Type B pancreatic cell (in vitro differentiated cells): ENCODE data around the gene ZNF429. TPM values are rescaled to one million over a fixed set of nuclear protein-coding genes. Genes with fewer than 3 reads are reported as not detected.

Experiments
- DNase-seq: peaks from one replicate; pipeline ENCODE4 v3.0.0; 2021; ENCODE audit warnings: mixed read lengths; ENCODE audit not compliant: unreplicated experiment; ENCODE audit errors: extremely low spot score
- H3K27ac Mint-ChIP-seq: 2 replicates; pipeline ENCODE4 v1.8.0; 2021; ENCODE audit warnings: mild to moderate bottlenecking, mixed read lengths
- H3K27me3 Mint-ChIP-seq: 2 replicates; pipeline ENCODE4 v1.8.0; 2021; ENCODE audit warnings: mixed read lengths
- H3K36me3 Mint-ChIP-seq: 2 replicates; pipeline ENCODE4 v1.8.0; 2021; ENCODE audit warnings: mixed read lengths
- H3K4me1 Mint-ChIP-seq: one replicate; pipeline ENCODE4 v1.8.0; 2021; ENCODE audit warnings: mixed read lengths; ENCODE audit not compliant: unreplicated experiment
- H3K4me3 Mint-ChIP-seq: 2 replicates; pipeline ENCODE4 v1.8.0; 2021; ENCODE audit warnings: mild to moderate bottlenecking, mixed read lengths
- H3K9me3 Mint-ChIP-seq: 2 replicates; pipeline ENCODE4 v1.8.0; 2021; ENCODE audit warnings: mixed read lengths
- CTCF ChIP-seq: fragments of 200-600 bp; sonication (generic); conservative IDR thresholded peaks from 2 replicates; pipeline ENCODE4 v1.5.0; 2021; ENCODE audit warnings: antibody characterized with exemption, mild to moderate bottlenecking
- total RNA-seq: library from RNA; stranded (reverse); gene quantifications from 2 replicates; pipeline ENCODE4 v1.2.1, GENCODE V29; 2021; ENCODE audit warnings: low replicate concordance

Gene ZNF429
- total RNA-seq, 1 donor from 2014 or later, result 20.6 TPM

- Mint-ChIP-seq H3K9me3 (peaks cover 33% of the 10 kb centered on the region), H3K4me3 (no peak overlapping the region), H3K4me1 (no peaks in the 10 kb centered on the region), H3K36me3 (no peaks in the 10 kb centered on the region), H3K27ac (no peak overlapping the region), H3K27me3 (no peaks in the 10 kb centered on the region)
- TF ChIP-seq CTCF, result no peak
- no peak for DNase-seq
Measured at GRCh38 chr19:21576481-21576880, 71.1 kb downstream of the ZNF429 start.

GRCh38 chr19:21580101-21580500, 74.7 kb downstream of the ZNF429 start:
- Mint-ChIP-seq H3K27me3 (no peaks in the 10 kb centered on the region), H3K4me3 (no peak overlapping the region), H3K9me3 (peaks cover 17% of the 10 kb centered on the region), H3K36me3 (no peaks in the 10 kb centered on the region), H3K27ac (no peak overlapping the region), H3K4me1 (no peaks in the 10 kb centered on the region)
- TF ChIP-seq CTCF, result no peak
- no peak for DNase-seq

- no peaks in the 10 kb centered on the region for H3K36me3 Mint-ChIP-seq
- H3K4me1 Mint-ChIP-seq, result no peaks in the 10 kb centered on the region
- no peaks in the 10 kb centered on the region for H3K27me3 Mint-ChIP-seq
- peaks cover 17% of the 10 kb centered on the region for H3K9me3 Mint-ChIP-seq
- DNase-seq, result no peak
- H3K4me3 Mint-ChIP-seq, result no peak overlapping the region
- no peak overlapping the region for H3K27ac Mint-ChIP-seq
- no peak for TF ChIP-seq CTCF
Measured at GRCh38 chr19:21580818-21581217, 75.4 kb downstream of the ZNF429 start.

GRCh38 chr19:21581646-21582240, 76.3 kb downstream of the ZNF429 start:
- Mint-ChIP-seq H3K36me3 (no peaks in the 10 kb centered on the region), H3K27ac (no peak overlapping the region), H3K9me3 (peaks cover 11% of the 10 kb centered on the region), H3K4me3 (no peak overlapping the region), H3K4me1 (no peaks in the 10 kb centered on the region), H3K27me3 (no peaks in the 10 kb centered on the region)
- no peak for DNase-seq
- no peak for TF ChIP-seq CTCF

- Mint-ChIP-seq H3K27me3 (peaks cover 3% of the 10 kb centered on the region), H3K27ac (peak overlapping the region; percentile 27), H3K36me3 (no peaks in the 10 kb centered on the region), H3K4me3 (peak overlapping the region; percentile 59), H3K4me1 (no peaks in the 10 kb centered on the region), H3K9me3 (peaks cover 5% of the 10 kb centered on the region)
- no peak for DNase-seq
- no peak for TF ChIP-seq CTCF
Measured at GRCh38 chr19:21584537-21584936, 79.1 kb downstream of the ZNF429 start.
